Fibroblast of skin of left quadriceps (primary cell): ENCODE measurements around the gene TBKBP1.

Experiments
- DNase-seq, 2 experiments: peaks; one replicate each; pipeline ENCODE4 v3.0.0-alpha.2; 2013; ENCODE audit warnings: low read depth in 2 of 2

TBKBP1 gene

DNA sequence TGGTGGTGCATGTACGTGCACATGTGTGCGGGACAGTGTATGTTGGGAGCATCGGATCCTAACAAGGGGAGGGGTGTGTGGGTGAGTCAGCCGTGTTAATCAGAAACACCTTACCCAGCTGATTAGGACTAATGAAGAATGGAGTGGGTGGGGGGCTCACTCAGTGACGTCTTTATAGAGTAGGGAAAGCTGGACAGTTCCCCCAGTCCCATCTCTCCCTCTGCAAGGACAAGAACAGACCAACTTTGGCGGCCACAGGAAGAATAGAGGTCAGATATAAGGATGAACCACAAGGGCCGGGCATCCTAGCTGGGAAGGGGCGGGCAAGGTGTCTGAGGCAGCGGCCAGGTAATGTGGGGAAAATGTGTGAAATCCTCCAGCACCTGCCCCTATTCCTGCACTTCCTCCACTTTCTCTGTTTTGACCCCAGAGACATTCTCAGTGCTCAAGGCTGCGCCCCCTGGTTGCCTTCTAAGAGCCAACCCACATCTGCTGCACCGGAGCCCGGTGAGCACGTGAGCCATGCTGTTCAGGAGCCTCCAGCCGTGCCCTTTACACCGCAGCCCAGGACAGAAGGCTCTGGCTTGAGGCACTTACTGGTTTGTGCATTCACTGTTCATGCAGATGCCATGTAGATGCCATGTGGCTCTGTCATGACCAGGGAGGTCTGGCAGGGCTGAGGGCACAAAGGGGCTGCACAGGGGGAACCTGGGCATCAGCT, 20.2 kb downstream of the TBKBP1 start:
- DNase-seq, result no peak

DNA sequence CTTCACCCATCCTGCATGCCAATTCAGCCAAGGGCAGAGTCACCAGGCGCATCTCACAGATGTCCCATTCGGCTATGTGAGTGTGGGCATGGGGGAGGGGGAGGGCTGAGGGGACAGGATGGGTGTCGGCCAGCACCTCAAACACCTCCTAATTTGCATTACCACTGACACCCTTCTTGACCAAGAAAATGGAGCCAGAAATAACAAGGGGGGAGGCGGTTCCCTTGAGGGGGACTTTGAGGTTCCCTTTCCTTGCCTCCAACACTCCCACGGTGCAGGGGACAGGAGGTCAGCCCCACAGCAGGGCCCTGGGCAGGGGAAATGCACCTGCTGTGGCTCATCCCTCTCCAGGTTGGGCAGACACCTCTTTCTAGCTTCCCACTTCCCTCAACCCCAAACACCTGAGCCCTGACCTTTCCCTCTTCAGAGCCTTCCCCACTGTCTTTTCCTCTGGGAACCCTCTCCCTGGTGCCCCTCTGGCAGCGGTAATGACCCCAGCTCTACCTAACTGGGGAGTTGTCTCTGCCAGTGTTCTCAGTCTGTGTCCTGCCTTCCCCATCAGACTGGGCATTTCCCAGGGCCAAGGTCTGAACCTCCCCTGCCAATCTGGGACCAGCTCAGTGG, 20.9 kb downstream of the TBKBP1 start:
- DNase-seq, result no peak

DNA sequence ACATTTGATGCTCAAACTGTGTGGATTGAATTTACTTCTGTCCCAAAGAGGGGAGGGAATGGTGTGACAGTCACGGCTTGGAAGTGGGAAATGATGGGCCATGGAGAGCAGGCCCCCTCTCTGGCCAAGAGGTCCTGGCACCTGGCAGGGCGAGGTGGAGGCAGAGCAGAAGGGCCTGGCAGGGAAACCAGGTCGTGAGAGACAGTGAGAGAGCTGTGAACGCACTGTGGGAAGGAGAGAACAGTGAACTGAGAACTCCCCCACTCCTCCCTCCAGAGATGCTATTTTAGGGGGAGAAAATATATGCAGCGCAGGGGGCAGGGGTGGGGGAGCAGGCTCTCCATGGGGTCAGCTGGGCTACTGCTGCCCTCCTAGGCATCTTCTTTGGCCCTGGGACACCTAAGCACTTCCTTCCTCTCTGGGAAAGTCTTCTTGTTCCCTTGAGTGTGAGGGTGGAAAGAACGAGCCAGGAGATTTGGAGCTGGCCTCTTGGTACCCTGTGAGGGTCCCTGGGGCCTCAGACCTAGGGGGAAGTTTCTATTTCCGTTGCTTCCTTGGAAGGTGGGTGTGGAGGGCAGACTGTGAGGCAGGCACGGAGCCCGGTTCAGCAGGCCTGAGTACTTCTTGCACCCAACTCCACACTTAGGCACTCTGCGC, 21.8 kb downstream of the TBKBP1 start:
- no peak for DNase-seq

DNA sequence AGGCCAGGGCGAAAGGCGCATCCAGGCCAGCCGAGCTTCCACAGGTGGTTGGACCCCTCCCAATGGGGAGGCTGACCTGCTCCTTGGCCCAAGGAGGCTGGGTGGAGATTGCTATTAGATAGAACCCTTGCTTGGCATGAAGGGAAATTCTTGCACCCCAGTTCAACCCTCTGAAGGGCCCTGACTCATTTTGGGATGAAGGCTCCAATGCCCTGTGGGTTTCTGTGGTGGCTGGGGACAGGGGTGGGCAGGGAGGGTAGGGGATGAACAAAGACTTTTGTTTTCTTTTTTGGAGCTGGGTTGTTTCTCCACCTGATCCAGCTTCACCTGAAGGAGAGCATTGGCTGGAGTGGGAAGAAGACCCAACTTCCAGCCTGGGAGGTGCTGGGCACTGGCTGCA, 22.4 kb downstream of the TBKBP1 start:
- DNase-seq, result no peak

DNA sequence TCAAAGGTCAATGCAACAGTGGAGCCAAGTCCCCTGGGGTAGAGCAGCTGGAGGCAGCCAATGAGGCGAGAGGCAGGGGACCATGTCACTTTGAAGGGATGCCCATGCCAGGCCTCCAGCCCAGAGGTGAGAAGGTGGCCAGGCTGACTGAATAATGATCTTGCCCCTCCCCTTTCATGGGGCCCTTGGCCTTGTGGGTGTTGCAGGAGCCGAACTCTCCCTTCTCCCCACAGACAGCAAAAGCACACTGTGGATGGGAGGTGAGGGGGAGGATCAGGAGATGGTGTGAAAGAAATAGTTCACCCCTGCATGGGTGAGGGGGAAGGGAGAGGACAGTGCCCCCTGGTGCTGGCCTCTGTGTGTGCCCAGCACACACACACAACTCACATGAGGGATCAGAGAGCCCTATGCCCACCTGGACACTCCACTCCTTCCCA, 23.3 kb downstream of the TBKBP1 start:
- DNase-seq, result no peak

DNA sequence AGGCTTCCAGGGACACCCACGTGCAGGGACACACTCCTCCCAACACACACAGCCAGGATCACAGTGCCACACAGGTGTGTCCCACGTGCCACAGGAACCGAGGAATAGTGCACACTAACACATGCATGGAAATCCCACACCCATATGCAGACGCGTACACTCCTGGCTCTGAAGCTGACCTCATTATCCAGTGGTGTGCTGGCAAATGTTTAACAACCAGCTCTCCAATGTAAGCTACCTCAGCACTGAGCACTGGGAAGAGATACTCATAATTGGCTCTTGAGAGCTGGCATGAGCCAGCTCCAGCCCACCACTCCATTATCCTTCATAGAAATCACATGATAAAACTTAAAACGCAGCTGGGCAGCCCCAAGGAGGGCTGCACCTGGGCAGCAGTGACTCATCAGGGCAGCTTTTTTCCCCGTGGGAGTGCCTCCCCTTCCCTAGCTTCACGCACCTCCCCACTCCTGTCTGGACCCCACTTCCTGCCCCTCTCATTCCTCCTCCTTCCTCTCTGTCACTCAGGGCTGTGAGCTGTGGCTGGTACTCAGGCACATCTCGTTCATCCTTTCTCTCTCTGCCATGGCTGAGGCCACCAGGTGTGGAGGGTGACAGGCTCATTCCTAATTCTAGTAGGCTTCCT, 24.1 kb downstream of the TBKBP1 start:
- DNase-seq, result no peak

DNA sequence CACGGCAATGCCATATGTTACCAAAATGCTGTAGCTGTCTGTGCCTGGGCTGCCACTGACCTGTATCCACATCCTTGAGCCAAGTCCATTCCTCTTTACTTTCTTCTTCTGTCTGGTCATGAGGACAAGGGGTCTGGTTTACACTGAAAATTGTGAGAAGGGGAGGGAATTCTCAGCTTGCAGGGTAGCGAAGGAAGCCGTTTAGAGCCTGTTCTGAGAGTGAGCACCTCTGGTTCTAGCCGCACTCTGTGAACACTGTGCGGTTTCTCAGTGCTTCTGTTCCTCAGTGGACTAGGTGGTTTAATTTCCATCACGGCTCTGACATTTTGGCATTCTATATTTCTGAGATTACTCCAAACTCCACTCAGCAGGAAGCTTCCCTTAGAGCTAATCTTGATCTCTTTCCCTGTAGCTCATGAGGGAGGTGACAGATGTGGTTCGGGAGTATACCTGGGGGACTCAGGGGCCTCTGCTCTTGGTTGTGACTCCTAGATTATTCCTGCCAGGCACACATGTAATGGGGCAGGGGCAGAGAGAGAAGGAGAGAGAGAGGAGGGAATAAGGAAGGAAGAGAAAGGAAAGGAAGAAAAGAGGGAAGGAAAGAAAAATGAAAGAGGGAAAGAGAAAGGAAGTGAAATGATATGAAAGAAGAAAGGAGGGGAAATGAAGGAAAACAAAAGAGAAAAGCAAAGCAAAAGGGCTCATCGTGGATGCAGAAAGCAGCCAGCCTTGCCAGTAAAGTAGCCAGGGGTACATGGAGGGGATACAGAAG, 24.9 kb downstream of the TBKBP1 start:
- no peak for DNase-seq

DNA sequence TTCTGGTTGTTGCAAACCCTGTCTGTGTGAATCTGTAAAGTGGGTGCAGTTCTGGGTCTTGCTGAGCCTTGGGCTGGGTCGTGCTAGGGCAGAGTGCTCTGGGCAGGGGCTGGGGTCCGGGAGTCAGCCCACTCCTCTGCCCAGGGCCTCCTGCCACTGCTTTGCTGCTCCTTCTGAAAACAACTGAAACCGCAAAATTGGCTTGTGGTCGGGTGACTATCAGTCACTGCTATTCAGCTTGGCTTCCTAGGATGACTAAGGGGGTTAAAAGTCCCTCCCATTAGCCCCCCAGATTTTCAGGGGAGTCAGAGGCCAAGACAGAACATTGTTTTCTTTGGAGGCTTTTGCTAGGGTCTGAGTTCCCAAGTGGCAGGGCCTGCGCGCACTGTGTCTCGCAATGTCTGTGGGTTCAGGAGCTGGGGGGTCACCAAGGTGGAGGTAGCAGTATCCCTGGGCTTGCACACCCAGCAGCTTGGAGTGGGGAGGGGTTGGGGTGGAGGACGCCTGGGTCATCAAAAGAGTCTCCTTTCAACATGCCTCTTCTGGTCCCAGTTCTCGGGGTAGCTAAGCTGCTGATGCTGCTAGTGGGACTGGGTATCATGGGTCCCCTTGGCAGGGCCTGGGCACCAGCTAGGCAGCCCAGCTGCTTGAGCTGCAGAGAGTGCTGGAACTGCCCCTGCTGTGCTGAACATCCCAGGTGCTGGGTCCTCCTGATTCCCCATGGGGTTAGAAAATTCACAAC, 25.6 kb downstream of the TBKBP1 start:
- peak; percentile 49 to 57 for DNase-seq

DNA sequence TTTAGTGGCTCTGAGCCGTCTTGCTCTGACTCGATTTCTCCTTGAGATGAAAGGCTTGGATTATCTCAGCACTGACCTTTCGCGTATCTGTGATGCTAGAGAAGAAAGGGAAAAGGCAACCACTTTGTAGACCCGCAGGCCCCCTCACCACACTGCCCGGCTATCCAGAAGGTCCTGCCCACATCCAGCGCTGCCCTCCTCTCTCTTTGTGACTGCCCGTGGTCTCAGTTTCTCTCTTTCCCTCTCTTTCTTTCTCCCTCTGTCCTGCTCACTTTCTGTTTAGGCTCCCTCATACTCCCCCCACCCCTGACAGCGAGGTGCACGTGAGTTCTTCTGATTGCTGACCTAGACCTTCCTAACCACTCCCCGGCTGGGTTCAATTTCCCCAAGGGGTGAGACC, 26.2 kb downstream of the TBKBP1 start:
- no peak for DNase-seq

DNA sequence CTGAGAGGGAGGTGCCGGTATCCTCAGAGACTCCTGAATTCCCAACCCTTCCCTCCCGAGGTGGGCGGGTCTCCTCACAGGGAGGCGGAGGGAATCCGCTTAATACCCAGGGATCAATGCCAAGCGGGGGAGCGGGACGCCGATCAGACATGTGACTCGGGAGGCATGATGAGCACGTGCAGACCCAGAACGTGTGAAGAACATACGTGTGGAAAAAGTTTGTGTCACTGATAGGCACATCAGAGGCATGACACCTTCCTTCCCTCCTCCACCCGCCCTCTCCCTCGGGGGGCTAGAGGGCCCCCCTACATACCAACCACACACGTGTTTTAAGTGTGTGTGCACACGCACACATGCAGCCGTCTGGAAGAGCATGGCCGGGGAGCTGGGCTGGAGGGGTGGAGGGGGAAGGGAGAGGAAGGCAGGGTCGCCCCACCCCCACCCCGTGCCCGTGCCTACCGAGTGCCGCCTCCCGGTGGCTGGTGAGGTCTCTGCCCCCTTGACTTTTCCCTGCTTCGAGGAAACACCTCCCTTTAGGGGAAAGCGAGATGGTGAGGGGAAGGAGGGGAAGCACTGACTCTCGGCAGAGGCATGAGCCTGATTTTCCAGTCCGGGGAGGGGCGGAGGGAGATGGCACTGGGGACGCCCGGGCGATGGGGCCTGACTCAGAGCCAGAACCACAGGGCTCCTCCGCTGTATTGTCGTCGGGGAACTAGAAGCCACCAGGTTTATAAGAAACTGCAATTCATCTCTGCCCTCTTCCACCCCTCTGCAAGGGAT, 27.0 kb downstream of the TBKBP1 start:
- no peak for DNase-seq

DNA sequence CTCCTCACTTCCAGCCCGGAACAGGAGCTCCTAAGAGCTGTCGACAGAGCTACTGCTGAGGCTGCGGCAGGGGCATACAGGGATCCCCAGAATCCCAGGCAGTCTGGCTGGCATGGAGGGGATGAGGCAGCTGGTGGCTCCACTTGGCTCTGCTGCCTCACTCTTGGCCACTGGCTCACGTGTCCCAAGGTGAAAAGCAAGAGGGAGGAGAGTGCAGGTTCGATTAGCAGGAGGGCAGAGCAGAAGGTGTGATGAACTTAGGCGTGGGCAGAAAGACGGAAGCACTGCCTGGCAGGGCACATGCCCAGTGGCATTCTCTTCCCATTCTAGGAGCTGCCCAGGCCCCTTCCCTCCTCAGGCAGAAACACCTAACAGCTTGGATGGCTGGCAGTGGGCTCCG, 27.8 kb downstream of the TBKBP1 start:
- DNase-seq, result no peak

DNA sequence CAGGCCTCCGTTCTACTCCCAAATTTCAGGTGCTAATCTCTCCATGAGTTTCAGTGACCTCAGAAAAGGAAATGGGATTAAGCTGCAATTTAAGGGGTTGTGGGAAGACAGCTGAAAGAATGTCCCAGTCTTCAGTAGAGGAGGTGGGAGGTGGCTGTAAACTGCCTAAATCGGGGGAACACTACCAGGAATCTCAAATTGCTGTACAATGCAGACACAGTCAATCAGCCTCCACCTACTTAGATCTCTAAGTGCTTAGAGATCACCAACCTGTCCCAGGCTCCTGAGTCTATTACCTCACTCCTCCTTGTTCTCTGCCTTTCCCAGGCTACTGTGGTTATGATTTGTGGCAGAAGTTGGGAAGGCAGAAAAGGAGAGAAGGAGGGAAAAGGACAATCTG, 30.7 kb downstream of the TBKBP1 start:
- no peak for DNase-seq

DNA sequence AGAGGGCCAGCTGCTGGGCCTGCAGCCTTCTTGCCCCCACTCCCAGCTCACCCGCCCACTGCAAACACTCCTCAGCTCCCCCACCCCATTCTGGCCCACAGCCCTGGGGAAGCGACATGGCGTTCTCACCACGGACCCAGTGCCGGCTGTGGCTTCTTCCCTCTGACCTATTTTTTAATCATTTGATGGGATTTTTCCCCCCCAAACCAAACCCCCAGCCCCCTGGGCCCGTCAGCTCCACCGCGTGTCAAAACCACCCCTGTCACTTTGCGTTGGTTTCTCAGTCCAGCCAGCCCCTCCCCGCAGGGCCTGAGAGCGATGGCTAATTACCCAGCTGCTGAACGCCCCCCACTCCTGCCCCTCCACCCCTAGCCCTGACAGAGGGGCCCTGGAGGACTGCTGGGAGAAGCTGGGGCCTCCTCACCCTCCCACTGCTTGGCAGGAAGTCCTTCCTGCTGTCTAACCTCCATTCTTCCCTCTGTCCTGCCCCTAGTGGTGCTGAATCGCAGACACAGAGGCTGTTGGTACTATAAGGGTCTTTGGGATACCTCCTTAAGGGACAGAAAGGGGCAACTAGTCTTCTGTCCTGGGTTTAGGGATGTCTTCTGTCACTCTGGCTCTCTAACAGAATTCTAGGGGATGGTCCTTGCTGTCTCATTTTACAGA, 31.6 kb downstream of the TBKBP1 start:
- no peak for DNase-seq

DNA sequence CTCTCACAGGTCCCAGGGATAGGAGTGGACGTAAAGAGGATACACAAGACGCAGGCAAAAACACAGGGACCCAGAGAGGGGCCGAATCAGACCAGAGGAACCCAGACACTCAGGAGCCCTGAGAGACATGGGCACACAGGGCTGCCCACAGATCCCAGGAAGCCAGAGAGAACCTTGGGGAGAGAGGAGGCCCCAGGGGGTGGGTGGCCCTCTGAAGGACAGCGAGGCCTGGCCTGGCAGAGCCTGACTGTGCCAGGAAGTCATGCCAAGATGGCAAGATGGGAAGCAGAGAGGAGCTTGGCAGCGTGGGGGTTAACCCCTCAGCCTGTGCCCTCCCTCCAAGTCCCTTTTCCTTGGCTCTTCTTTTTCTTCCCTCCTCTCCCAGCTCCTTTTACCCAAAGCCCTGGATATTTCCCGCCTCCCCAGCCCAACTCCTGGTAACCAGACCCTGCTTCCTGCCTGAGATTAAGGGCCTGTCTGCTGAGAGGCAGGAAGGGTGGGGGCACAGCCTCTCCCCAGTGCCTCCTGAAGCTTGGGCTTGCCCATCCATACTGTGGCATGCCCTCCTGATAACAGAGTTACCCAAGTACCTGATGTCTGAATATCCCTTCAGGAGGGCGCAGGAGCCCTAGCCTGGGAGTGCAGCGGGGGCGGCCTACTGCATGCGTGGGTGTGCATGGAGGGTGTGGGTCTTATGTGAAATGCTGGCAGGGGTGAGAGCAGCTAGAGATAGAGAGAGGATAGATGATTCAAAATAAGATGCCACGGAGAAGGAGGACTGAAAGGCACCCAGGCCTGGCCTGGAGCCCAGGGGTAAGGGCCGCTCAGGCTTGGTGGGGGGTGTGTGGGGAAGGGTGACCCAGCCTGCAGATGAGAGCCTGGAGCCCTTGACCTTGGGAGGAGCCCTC, 33.1 kb downstream of the TBKBP1 start:
- no peak for DNase-seq

DNA sequence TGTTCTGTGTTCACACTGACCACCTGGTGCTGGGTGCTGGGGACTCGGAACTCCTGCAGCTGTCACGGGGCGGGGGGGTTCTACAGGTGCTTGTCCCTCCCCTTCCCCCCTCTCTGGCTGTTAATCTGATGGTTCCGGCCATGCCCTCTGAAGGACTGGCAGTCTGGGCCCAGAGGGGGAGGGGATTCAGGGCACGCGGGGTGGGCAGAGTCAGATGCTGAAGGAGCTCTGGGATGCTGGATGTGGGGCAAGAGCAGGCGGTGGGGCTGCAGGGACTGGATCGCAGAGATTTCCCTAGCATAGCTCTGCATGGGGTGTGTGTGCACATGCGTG, 33.7 kb downstream of the TBKBP1 start:
- DNase-seq, result no peak

DNA sequence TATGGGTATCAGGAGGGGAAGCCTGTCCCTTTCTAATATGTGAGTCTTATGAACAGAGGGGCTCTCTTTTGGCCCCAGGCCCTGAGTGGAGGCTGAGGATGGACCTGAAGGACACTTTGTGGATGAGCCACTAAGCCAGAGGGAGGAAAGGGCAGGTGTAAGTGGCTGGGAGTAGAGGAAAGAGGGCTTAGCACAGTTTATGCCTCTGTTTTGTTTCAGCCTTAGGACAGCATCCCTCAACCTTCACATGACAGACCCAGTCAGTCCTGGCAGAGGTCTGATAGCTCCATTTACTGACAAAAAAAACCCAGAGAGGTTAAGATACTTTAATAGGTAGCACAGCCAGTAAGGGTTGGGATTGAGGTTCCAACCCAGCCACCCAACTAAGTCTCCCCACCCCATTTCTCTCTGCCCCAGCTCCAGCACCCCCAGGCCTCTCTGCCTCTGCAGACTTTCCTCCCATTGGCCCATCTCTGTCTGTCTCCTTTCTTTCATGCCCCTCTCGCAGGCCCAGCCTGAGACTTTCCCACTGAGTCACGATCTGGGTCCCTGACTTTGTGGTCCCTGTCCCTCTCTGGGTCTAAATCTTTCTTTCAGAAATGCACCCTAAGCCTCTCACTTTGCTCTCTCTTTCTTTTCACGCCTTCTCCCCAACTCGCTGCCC, 34.4 kb downstream of the TBKBP1 start:
- no peak for DNase-seq

DNA sequence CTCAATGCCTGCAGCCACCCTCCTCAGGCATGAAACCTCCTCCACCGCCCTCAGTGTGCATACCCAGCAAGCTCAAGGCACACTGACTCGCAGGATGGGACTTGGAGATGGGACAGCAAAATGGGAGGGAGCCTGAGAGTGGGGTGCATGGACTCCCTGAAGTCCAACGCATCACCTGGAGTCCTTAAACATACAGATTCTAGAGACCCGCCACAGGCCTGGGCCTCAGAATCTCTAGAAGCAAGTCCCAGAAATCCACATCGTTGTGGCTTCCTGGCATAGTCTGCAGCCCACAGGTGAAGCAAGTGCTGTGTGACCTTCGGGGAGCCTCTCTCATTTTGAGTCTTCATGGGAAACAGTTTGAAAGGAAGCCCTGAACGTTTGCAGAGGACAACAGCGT, 35.5 kb downstream of the TBKBP1 start:
- no peak for DNase-seq

DNA sequence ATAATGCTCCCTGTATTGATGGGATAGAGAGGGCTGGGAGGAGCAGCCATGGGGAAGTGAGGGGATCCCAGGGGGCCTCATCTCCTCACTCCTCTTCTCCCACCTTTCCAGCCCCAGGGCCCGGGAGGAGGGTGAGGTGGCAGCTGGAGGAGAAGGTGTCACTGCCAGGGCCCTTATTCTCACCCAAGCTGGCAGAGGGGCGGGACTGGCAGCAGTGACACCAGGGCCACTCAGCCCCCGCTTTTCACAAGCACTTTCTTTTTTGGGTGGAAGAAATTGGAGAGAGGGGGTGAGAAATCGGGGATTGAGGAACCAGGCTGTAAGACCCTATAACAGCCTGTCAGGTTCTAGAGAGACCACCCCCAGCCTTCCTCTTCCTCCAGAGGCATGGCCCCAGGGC, 36.7 kb downstream of the TBKBP1 start:
- no peak for DNase-seq
